Right ventricle myocardium superior (tissue), 1 donor: ENCODE measurements around the gene DHRS12. TPM values are rescaled to one million over a fixed set of nuclear protein-coding genes. Genes with fewer than 3 reads are reported as not detected.

ENCODE experiments used
- ATAC-seq: fragments of 200-7000 bp; cut with Tn5 transposase; one replicate; pipeline ENCODE4 v1.9.1; 2020; ENCODE audit warnings: mild to moderate bottlenecking; ENCODE audit not compliant: poor library complexity
- DNase-seq: peaks from one replicate; pipeline ENCODE4 v3.0.0-alpha.2; 2020
- intact Hi-C: fragments of 100-400 bp; cut with DNase I; formaldehyde crosslinking; loops from one replicate; pipeline ENCODE4 v1.11.2; 2022
- total RNA-seq: library from RNA; stranded (reverse); fragmentation: NEBNext Ultra II Directional; extraction: Animal tissue kit (Norgen Biotek cat#: 25700); gene quantifications from one replicate; pipeline ENCODE4 v1.2.1, GENCODE V29; 2021
- donor health status: DM: no; HTN: yes; CAD: no; lungs with severe emphysema.

The DHRS12 gene
- total RNA-seq, 1 donor from 2014 or later, result 10.4 TPM

- no peak for ATAC-seq
- intact Hi-C loops, result no loop called here
- DNase-seq, result no peak
Observed at GRCh38 chr13:51795419-51795818, 8.5 kb downstream of the DHRS12 start.

DNA sequence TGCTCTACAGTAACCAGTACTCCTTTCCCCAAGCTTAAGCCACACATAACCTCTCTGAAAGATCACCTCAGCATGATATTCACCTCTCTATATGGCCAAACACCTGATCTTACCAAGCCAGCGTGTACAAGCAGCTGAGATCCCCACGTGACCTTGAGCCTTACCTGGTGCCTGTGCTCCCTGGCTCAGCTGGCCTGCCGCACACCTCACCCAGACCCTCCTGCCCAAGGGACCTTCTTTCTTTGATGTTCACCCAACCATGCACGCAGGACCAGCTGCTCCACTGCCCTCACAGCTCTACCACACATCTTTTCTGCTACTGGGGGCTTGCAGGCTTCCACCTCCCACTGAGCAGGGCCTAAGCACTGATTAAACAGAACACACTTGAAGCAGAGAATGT lies 9.0 kb downstream of the DHRS12 start:
- no peak for ATAC-seq
- no peak for DNase-seq
- intact Hi-C loops, result no loop called here

- ATAC-seq (peak; percentile 32), DNase-seq (no peak)
- intact Hi-C loops, result no loop called here
Observed at GRCh38 chr13:51793570-51794271, 10.2 kb downstream of the DHRS12 start.

GRCh38 chr13:51786425-51787265 lies 17.3 kb downstream of the DHRS12 start:
- DNase-seq (no peak), ATAC-seq (peak; percentile 26)
- intact Hi-C loops, result no loop called here

DNA sequence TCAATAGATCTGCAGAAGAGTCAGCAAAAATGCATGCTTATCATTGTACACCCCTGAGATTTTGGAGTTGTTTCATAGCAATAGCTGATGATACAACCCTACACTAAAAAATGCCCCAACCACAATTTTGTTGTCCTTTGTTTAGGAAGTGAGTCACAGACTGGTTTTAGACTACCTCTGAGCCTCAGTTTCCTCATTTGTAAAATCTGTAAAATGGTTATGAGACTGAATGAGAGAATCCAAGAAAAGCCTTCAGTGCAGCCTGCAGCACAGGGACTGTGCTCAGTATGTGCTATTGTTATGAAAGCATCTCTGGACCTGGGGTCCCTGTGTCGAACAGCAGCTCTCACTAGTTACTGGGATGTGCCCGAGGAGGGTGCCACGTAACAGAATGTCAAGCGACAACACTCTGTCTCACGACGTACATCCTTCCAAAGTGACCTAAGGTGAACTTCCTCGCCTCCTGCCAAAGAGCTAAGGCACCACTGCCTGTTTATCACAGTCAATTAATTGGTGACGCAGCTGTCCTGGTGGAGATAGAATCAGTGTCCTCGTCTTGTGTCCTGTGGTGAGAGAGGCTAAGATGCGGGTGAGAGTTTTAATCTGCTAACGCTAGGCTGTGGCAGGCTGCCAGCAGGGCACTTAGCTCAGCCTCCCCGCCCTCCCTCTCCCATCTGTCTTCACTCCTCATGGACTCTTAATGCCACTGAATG lies 18.1 kb downstream of the DHRS12 start:
- ATAC-seq (peak; percentile 89), DNase-seq (peak; percentile 84)
- intact Hi-C loops, result no loop called here

GRCh38 chr13:51784097-51784496 lies 19.9 kb downstream of the DHRS12 start:
- DNase-seq (no peak), ATAC-seq (no peak)
- intact Hi-C loops, result no loop called here

GRCh38 chr13:51783428-51784094 lies 20.4 kb downstream of the DHRS12 start:
- no peak for DNase-seq
- ATAC-seq, result no peak

DNA sequence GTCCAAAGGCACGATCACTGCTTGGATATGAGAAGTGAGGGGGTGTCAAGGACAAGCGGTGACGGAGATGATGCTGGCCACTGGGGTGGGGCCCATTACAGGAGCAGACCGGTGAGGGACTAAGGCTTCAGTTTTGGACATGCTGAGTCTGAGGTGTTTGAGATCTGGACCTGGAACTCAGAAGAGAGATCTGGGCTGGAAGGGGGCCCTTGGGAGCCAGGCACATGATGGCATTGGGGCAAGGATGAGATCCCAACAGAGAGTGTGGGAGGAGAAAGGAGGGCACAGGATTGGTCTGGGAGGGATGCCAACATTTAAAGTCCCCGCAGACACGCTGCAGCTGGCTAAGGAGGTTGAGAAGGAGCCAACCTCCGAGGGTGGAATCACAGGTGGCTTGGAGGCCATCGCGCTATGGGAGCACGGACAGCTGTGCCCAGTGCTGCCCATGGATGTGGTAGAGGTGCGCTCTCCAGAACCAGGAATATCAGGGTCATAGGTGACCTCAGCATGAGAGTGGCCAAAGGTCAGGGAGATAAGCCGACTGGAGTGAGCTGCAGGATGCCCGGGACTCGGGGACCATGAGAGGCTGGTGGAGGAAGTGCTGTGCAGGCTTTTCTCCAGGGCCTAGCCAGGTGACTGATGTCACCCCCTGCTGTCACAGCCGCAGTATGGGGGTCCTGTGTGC lies 21.8 kb downstream of the DHRS12 start:
- intact Hi-C loops, result no loop called here
- ATAC-seq (no peak), DNase-seq (no peak)

More at GRCh38 chr13:51783428-51784094, 20.4 kb downstream of the DHRS12 start:
- intact Hi-C loops, result no loop called here

GRCh38 chr13:51781246-51782022 lies 22.5 kb downstream of the DHRS12 start:
- DNase-seq, result no peak
- peak; percentile 32 for ATAC-seq
- intact Hi-C loops, result no loop called here

DNA sequence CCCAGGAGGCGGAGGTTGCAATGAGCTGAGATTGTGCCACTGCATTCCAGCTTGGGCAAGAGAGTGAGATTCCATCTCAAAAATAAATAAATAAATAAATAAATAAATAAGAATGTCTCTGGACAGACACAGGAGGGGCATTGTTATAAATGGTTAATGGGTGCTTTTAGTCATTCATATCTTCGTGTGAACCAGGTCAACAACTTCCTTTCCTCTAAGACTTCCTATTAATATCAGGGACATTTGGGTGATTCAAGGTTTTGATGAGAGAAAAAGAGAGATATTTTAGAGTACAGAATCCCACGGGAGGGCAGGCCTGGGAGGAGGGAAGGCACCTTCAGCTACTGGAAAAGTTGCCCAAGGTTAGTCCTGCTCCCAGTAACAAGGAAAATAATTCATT lies 23.9 kb downstream of the DHRS12 start:
- intact Hi-C loops, result no loop called here
- no peak for ATAC-seq
- DNase-seq, result no peak

GRCh38 chr13:51778392-51778791 lies 25.6 kb downstream of the DHRS12 start:
- ATAC-seq (no peak), DNase-seq (no peak)
- intact Hi-C loops, result no loop called here

- intact Hi-C loops, result no loop called here
- DNase-seq (no peak), ATAC-seq (no peak)
Observed at GRCh38 chr13:51777921-51778320, 26.0 kb downstream of the DHRS12 start.

GRCh38 chr13:51776179-51776578 lies 27.8 kb downstream of the DHRS12 start:
- ATAC-seq (no peak), DNase-seq (no peak)
- intact Hi-C loops, result no loop called here

DNA sequence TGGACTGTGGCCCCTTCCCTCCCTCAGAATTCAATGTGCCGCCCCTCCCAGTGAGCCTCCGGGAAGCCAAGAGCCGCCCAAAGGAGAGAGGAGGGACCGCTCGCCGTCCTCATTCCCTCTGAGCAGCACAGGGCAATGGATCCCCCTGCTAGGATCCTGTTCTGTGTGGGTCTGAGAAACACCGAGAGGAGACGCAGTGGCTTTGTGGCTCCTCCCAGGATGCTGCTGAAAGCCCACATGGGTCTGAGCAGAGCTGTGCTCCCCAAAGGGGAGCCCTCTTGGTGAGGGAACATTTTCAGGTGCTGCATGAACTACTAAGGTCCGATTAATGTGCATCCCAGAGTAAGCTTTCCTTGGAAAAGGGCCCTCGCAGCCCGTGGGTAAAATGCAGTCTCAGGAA lies 30.4 kb downstream of the DHRS12 start:
- no peak for ATAC-seq
- intact Hi-C loops, result no loop called here
- DNase-seq, result no peak

- no peak for DNase-seq
- intact Hi-C loops, result no loop called here
- ATAC-seq, result no peak
Observed at GRCh38 chr13:51772781-51773180, 31.2 kb downstream of the DHRS12 start.

DNA sequence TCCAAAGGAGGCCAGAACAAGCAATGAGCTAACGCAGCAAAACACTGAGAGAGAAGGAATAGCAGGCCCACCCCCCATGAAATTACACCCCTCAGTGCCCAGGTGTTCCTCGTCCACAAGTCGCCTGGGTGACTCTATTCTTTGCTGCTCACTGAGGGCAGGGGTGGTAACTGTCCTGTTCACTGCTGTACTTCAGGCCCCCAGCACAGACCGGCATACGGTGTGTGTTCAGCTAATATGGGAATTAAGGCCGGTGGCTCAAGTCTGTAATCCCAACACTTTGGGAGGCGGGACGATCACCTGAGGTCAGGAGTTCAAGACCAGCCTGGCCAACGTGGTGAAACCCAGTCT lies 31.9 kb downstream of the DHRS12 start:
- DNase-seq (no peak), ATAC-seq (no peak)
- intact Hi-C loops, result no loop called here

DNA sequence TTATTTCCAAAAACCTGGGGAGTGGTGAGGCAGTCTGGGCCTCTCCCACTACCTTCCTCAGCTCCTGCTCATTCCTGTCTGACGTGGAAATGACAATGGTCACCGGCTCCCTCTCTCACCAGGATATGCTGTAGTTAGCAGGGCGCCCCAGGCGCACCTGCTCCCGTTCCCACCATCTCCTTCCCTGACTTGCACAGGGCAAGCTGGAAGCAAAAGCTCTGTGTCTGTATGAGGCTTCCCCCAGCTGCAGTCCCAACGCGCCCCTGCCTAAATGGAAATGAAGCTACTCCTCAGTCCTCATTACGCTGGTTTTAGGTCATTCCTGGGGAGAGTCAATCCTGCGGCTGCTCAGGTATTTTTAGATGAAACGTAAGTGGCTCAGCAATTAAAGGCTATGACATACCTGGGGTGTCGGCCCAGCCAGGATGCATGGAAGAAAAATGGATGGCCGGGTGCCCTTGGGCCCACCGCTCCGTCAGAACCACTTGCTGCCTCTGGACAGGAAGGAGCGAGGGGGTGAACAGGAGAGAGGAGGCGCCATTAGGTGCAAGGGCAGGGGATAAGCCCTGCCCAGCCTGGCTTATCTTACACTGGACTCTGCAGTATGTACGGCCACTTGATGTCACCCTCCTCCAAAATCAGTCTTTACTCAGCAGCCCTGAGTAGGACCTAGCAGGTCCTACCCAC lies 32.4 kb downstream of the DHRS12 start:
- DNase-seq, result no peak

More for the DNA sequence above, 32.4 kb downstream of the DHRS12 start:
- ATAC-seq, result no peak
- intact Hi-C loops, result no loop called here
